K562 (cell line): ENCODE measurements around the gene USF2. TPM values are rescaled to one million over a fixed set of nuclear protein-coding genes. Genes with fewer than 3 reads are reported as not detected.

Experiments
- ATAC-seq: fragments of 200-7000 bp; cut with Tn5 transposase; 3 replicates; pipeline ENCODE4 v1.9.1; 2020; ENCODE audit warnings: moderate library complexity
- BruUV-seq: library from RNA; stranded (reverse); fragments of 400-500 nt; replicated peaks from 2 replicates; lab custom pipeline; 2021; lab: Mats Ljungman, UMichigan
- CTCF ChIA-PET: fragments of 300-600 bp; formaldehyde crosslinking; extraction: SDS; loops from one replicate; lab custom pipeline; 2021; ENCODE audit warnings: low intra/inter-chr PET ratio; lab: Yijun Ruan, JAX
- POLR2A ChIA-PET: fragments of 300-600, 350-650 bp; sonication (Branson Sonifier 250); formaldehyde crosslinking; extraction: SDS; loops from one replicate; lab custom pipeline; 2021; ENCODE audit warnings: antibody characterized with exemption, inconsistent platforms; lab: Yijun Ruan, JAX
- DNase-seq, 4 experiments: peaks; one replicate each; pipeline versions ENCODE4 v3.0.0 to v3.0.0-alpha.2; 2011 to 2018; ENCODE audit warnings: low spot score in 3 of 4, mixed read lengths in 3 of 4; ENCODE audit errors: extremely low read depth in 1 of 4
- FAIRE-seq: peaks from 2 replicates; lab custom pipeline; 2011; peaks lifted over from hg19 to GRCh38; lab: Jason Lieb, UNC
- H2AFZ ChIP-seq: 2 replicates; pipeline ENCODE4 v1.6.0; 2011; ENCODE audit warnings: low read depth, low read length, control low read depth, inconsistent platforms
- H3K27ac ChIP-seq: fragments of 200-600 bp; 3 replicates; pipeline ENCODE4 v1.8.0; 2011; ENCODE audit warnings: low read depth, mild to moderate bottlenecking, control low read depth, inconsistent platforms, low read length, moderate library complexity, mixed read lengths; ENCODE audit errors: extremely low read depth
- H3K27me3 ChIP-seq, 2 experiments: fragments of 300-600 bp in 1 of 2; 2 replicates in 1 of 2; 3 replicates in 1 of 2; pipeline versions ENCODE4 v1.6.0 to v1.8.0; 2011; ENCODE audit warnings: inconsistent platforms in 2 of 2, low read length in 2 of 2, mild to moderate bottlenecking in 1 of 2, mixed read lengths in 1 of 2, moderate library complexity in 1 of 2; ENCODE audit not compliant: control insufficient read depth in 2 of 2, insufficient read depth in 2 of 2
- H3K36me3 ChIP-seq: fragments of 300-600 bp; 3 replicates; pipeline ENCODE4 v1.8.0; 2011; ENCODE audit warnings: mild to moderate bottlenecking, low read length, inconsistent platforms; ENCODE audit not compliant: control insufficient read depth, insufficient read depth
- H3K4me1 ChIP-seq, 2 experiments: fragments of 200-600 bp in 1 of 2; replicated peaks in 1 of 2; 2 replicates in 1 of 2; 3 replicates in 1 of 2; pipeline versions ENCODE4 v1.5.1 to v1.8.0; 2011; ENCODE audit warnings: inconsistent platforms in 2 of 2, low read length in 2 of 2, mild to moderate bottlenecking in 1 of 2, mixed read lengths in 1 of 2, moderate library complexity in 1 of 2; ENCODE audit not compliant: control insufficient read depth in 2 of 2, insufficient read depth in 2 of 2
- H3K4me2 ChIP-seq: 2 replicates; pipeline ENCODE4 v1.6.1; 2011; ENCODE audit warnings: low read length, control low read depth, inconsistent platforms, mixed read lengths; ENCODE audit not compliant: insufficient read depth
- H3K4me3 ChIP-seq: fragments of 200-600 bp; sonication (generic), shearing (Covaris generic); 2 replicates; pipeline ENCODE4 v1.5.1; 2016; ENCODE audit warnings: control low read depth, inconsistent platforms
- H3K79me2 ChIP-seq: fragments of 200-600 bp; 3 replicates; pipeline ENCODE4 v1.8.0; 2011; ENCODE audit warnings: low read length, inconsistent platforms; ENCODE audit not compliant: control insufficient read depth, insufficient read depth
- H3K9ac ChIP-seq, 2 experiments: 2 replicates each; pipeline versions ENCODE4 v1.6.0 to v1.6.1; 2011; ENCODE audit warnings: low read depth in 2 of 2, low read length in 2 of 2, control low read depth in 1 of 2, inconsistent platforms in 1 of 2, mild to moderate bottlenecking in 1 of 2, mixed read lengths in 1 of 2; ENCODE audit not compliant: insufficient read depth in 1 of 2
- H3K9me1 ChIP-seq: one replicate; pipeline ENCODE4 v1.6.0; 2011; ENCODE audit warnings: inconsistent platforms, mild to moderate bottlenecking, low read length, moderate library complexity; ENCODE audit not compliant: control insufficient read depth, insufficient read depth
- H3K9me3 ChIP-seq: replicated peaks from 2 replicates; pipeline ENCODE4 v1.5.1; 2011; ENCODE audit warnings: low read depth, low read length, inconsistent platforms; ENCODE audit not compliant: control insufficient read depth, insufficient read depth
- H4K20me1 ChIP-seq: replicated peaks from 2 replicates; pipeline ENCODE4 v1.6.1; 2011; ENCODE audit warnings: low read length, inconsistent platforms, mixed read lengths; ENCODE audit not compliant: control insufficient read depth, insufficient read depth
- ADNP ChIP-seq: fragments of 200-800 bp; sonication (Bioruptor generic); IDR thresholded peaks from 2 replicates; pipeline ENCODE4 v1.6.1; 2016; ENCODE audit warnings: missing genetic modification characterization, missing compliant biosample characterization
- ARHGAP35 ChIP-seq: fragments of 450-650 bp; IDR thresholded peaks from 2 replicates; pipeline ENCODE4 v1.6.1; 2018; ENCODE audit not compliant: partially characterized antibody
- CBFB ChIP-seq: sonication (generic); formaldehyde crosslinking; IDR thresholded peaks from 2 replicates; pipeline ENCODE4 v1.4.0; 2020; ENCODE audit warnings: mild to moderate bottlenecking, missing genetic modification reagents
- CBX1 ChIP-seq: sonication (generic); IDR thresholded peaks from 2 replicates; pipeline ENCODE4 v1.6.1; 2016; ENCODE audit warnings: antibody characterized with exemption, low read depth, mild to moderate bottlenecking
- CREB1 ChIP-seq, 2 experiments: sonication (generic) in 1 of 2; formaldehyde crosslinking in 1 of 2; IDR thresholded peaks; 2 replicates each; pipeline versions ENCODE4 v1.6.1 to v1.8.0; 2012 to 2022; ENCODE audit warnings: inconsistent platforms in 1 of 2, mild to moderate bottlenecking in 1 of 2, missing genetic modification reagents in 1 of 2, moderate library complexity in 1 of 2
- HDAC6 ChIP-seq: IDR thresholded peaks from 2 replicates; pipeline ENCODE4 v1.6.1; 2012; ENCODE audit warnings: low read depth, mild to moderate bottlenecking, control low read depth, inconsistent platforms, low read length, moderate library complexity
- MAFK ChIP-seq: IDR thresholded peaks from 2 replicates; pipeline ENCODE4 v1.6.1; 2011; ENCODE audit warnings: low read length, improper control_type of control experiment
- NONO ChIP-seq, 2 experiments: fragments of 200-400 bp in 1 of 2; fragments of 450-650 bp in 1 of 2; formaldehyde crosslinking in 1 of 2; IDR thresholded peaks; 2 replicates each; pipeline ENCODE4 v1.6.1; 2017; ENCODE audit warnings: low read depth in 2 of 2, mild to moderate bottlenecking in 2 of 2, moderate library complexity in 2 of 2, low read length in 1 of 2
- PHF20 ChIP-seq: fragments of 450-650 bp; IDR thresholded peaks from 2 replicates; pipeline ENCODE4 v1.6.1; 2018; ENCODE audit not compliant: partially characterized antibody
- TRIM24 ChIP-seq, 2 experiments: fragments of 450-650 bp; IDR thresholded peaks; 2 replicates each; pipeline ENCODE4 v1.6.1; 2016
- ZC3H4 ChIP-seq: sonication (generic); formaldehyde crosslinking; IDR thresholded peaks from 2 replicates; pipeline ENCODE4 v1.9.0; 2021; ENCODE audit warnings: missing genetic modification reagents, borderline replicate concordance
- ZFP1 ChIP-seq: fragments of 450-650 bp; formaldehyde crosslinking; IDR thresholded peaks from 2 replicates; pipeline ENCODE4 v1.4.0; 2020; ENCODE audit warnings: mild to moderate bottlenecking, mixed read lengths
- ZFP30 ChIP-seq: fragments of 250-450 bp; sonication (Bioruptor Pico); IDR thresholded peaks from 2 replicates; pipeline ENCODE4 v1.8.0; 2022; ENCODE audit warnings: moderate library complexity, mild to moderate bottlenecking, inconsistent platforms, borderline replicate concordance
- ZNF184 ChIP-seq: sonication (generic); formaldehyde crosslinking; IDR thresholded peaks from 2 replicates; pipeline ENCODE4 v1.5.0; 2020; ENCODE audit warnings: missing genetic modification reagents
- WGBS: fragments of 100-300 bp; shearing (Covaris generic); methylation state at CpG from one replicate; pipeline ENCODE4 v1.1.6; 2016; ENCODE audit warnings: low coverage, mixed read lengths; ENCODE audit not compliant: insufficient coverage; ENCODE audit errors: missing lambda C conversion rate; 5-methylcytosine and 5-hydroxymethylcytosine counted together
- in situ Hi-C: fragments of 300-500 bp; cut with MboI; formaldehyde crosslinking; loops from 4 replicates; pipeline ENCODE4 v1.15.0; 2018; ENCODE audit warnings: inconsistent platforms, mixed read lengths
- intact Hi-C: fragments of 100-400 bp; cut with micrococcal nuclease; formaldehyde crosslinking; loops from 2 replicates; pipeline ENCODE4 v1.14.2; 2022
- polyA plus RNA-seq, 8 experiments: library from polyadenylated mRNA; depleted of rRNA in 4 of 8; stranded (reverse) in 5 of 8; unstranded in 3 of 8; fragments of >200 nt; fragmentation: Nextera tagmentation in 2 of 8; fragmentation: Illumina TruSeq in 1 of 8; extraction: Ambion mirVana in 2 of 8; extraction: Trizol in 1 of 8; gene quantifications; 2 replicates each; pipeline versions ENCODE4 v1.2.1 to v1.2.3, GENCODE V29; 2011 to 2014; ENCODE audit warnings: inconsistent platforms in 1 of 8, missing spikeins in 1 of 8
- total RNA-seq, 7 experiments: library from RNA; depleted of rRNA in 6 of 7; stranded (reverse); fragments of >200 nt in 6 of 7; fragmentation: Illumina TruSeq in 2 of 7; extraction: Trizol in 2 of 7; gene quantifications; 2 replicates each; pipeline versions ENCODE4 v1.2.1 to v1.2.3, GENCODE V29; 2011 to 2021; ENCODE audit warnings: low replicate concordance in 1 of 7
- TF ChIP-seq, protein P1 (sequence below): IDR thresholded peaks from 2 replicates; pipeline ENCODE4 v1.6.1; 2011; ENCODE audit not compliant: insufficient read length; ENCODE audit errors: extremely low read depth
- TF ChIP-seq, protein P2 (sequence below): fragments of 450-650 bp; conservative IDR thresholded peaks from 2 replicates; pipeline ENCODE4 v1.6.1; 2016; ENCODE audit warnings: missing genetic modification characterization, low read depth, mild to moderate bottlenecking, missing compliant biosample characterization, moderate library complexity

Gene USF2
- total and polyA plus RNA-seq, 9 of the 15 experiments (the other 6 are each of a cell fraction or from before 2014, with no cell fraction given): 0.27 to 93.7 (median 58.4) TPM

DNA sequence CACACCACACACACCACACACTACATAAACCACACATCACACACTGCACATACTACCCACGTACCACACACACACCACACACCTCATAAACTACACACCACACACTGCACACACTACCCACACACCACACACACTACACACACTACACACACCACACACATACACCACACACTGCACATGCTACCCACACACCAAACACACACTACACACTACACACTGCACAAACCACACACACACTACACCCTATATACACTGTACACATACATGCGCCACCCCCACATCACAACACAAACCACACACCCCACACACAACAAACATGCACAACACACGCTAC is 28.7 kb downstream of the USF2 start:
- TF ChIP-seq, protein P1, sequence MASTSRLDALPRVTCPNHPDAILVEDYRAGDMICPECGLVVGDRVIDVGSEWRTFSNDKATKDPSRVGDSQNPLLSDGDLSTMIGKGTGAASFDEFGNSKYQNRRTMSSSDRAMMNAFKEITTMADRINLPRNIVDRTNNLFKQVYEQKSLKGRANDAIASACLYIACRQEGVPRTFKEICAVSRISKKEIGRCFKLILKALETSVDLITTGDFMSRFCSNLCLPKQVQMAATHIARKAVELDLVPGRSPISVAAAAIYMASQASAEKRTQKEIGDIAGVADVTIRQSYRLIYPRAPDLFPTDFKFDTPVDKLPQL: no peak
- no peak for TF ChIP-seq ZFP30
- TF ChIP-seq HDAC6: 0 out of 2 replicates have a peak, but pooled peaks have one; percentile 2
- TF ChIP-seq ADNP (tag): peak; percentile 66; the same call in 1 of the 2 replicates
- TF ChIP-seq CBX1: peak; percentile 65
- TF ChIP-seq, all 486 proteins: peak for 3
- Histone ChIP-seq H2AFZ (no peak overlapping the region), H3K36me3 (no peaks in the 10 kb centered on the region), H3K27me3 (peaks cover 2 to 5% of the 10 kb centered on the region in 2 experiments; a peak in 3 of 5 replicates), H3K4me2 (no peak overlapping the region), H3K9me3 (no peaks in the 10 kb centered on the region), H3K4me3 (no peak overlapping the region), H3K9ac (no peak overlapping the region), H3K27ac (peak overlapping the region; percentile 25; the same call in 1 of the 3 replicates), H3K9me1 (peaks cover 6% of the 10 kb centered on the region), H4K20me1 (no peaks in the 10 kb centered on the region), H3K79me2 (no peaks in the 10 kb centered on the region), H3K4me1 (peaks cover 45 to 68% of the 10 kb centered on the region in 2 experiments)
- FAIRE-seq (peak; percentile 91), DNase-seq (no peak), ATAC-seq (no peak)
- CTCF ChIA-PET: no interaction called here
- in situ Hi-C loops: no loop called here
- no TSS peak for BruUV-seq
- WGBS: 100% methylated on average over 2 of the region's 3 CpGs
- intact Hi-C loops: no loop called here
- POLR2A ChIA-PET: no interaction called here

DNA sequence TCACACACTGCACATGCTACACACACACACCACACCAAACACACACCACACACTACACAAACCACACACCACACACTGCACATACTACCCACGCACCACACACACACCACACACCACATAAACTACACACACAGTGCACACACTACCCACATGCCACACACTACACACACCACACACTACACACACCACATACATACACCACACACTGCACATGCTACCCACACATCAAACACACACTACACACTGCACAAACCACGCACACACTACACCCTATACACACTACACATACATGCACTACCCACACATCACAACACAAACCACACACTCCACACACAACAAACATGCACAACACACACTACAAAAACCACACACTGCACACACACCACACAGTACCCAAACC is 29.2 kb downstream of the USF2 start:
- intact Hi-C loops: no loop called here
- ChIA-PET CTCF (no interaction called here), POLR2A (no interaction called here)
- H3K36me3 ChIP-seq: no peaks in the 10 kb centered on the region
- peaks cover 2 to 4% of the 10 kb centered on the region in 2 experiments; a peak in 2 of 5 replicates for H3K27me3 ChIP-seq
- H3K9me3 ChIP-seq: no peaks in the 10 kb centered on the region
- H3K9me1 ChIP-seq: peaks cover 6% of the 10 kb centered on the region
- FAIRE-seq (no peak), DNase-seq (no peak), ATAC-seq (no peak)
- no peak overlapping the region; the same call in 1 of the 2 replicates for H3K4me2 ChIP-seq
- H3K79me2 ChIP-seq: no peaks in the 10 kb centered on the region
- H2AFZ ChIP-seq: no peak overlapping the region
- no peak overlapping the region for H3K4me3 ChIP-seq
- no peaks in the 10 kb centered on the region for H4K20me1 ChIP-seq
- peak overlapping the region; percentile 20; the same call in 1 of the 3 replicates for H3K27ac ChIP-seq
- in situ Hi-C loops: no loop called here
- no TSS peak for BruUV-seq
- H3K4me1 ChIP-seq: peaks cover 46 to 69% of the 10 kb centered on the region in 2 experiments
- 76% methylated on average over 2 of the region's 2 CpGs for WGBS
- no peak overlapping the region for H3K9ac ChIP-seq
- TF ChIP-seq ZNF184 (no peak), MAFK (no peak), NONO (IDR thresholded peaks at IDR 0.05; ENCODE audit: low read depth in 2 of 2, low read length in 1 of 2) (no peak), TRIM24 (IDR thresholded peaks at IDR 0.05) (peak in 1 of 2 experiments; percentile 13; a peak in 1 of 4 replicates), ZFP1 (CRISPR knock-in tag) (no peak), ARHGAP35 (peak; percentile 7), CREB1 (IDR thresholded peaks at IDR 0.05) (no peak), CREB1 (CRISPR knock-in tag; IDR thresholded peaks at IDR 0.05) (no peak), CBFB (CRISPR knock-in tag) (peak; percentile 59; the same call in 1 of the 2 replicates), HDAC6 (0 out of 2 replicates have a peak, but pooled peaks have one; percentile 15), ZC3H4 (CRISPR knock-in tag) (peak; percentile 69), PHF20 (peak; percentile 37)
- TF ChIP-seq, protein P2, sequence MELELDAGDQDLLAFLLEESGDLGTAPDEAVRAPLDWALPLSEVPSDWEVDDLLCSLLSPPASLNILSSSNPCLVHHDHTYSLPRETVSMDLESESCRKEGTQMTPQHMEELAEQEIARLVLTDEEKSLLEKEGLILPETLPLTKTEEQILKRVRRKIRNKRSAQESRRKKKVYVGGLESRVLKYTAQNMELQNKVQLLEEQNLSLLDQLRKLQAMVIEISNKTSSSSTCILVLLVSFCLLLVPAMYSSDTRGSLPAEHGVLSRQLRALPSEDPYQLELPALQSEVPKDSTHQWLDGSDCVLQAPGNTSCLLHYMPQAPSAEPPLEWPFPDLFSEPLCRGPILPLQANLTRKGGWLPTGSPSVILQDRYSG (tag): no peak
